Fibroblast of pulmonary artery (primary cell): ENCODE measurements around the gene COL4A6.

Experiments
- DNase-seq: peaks from one replicate; pipeline ENCODE4 v3.0.0-alpha.2; 2010; ENCODE audit warnings: low read depth
- H3K4me3 ChIP-seq: replicated peaks from 2 replicates; pipeline ENCODE4 v1.5.1; 2011; ENCODE audit warnings: low read depth, mild to moderate bottlenecking, control low read depth, low read length, moderate library complexity
- TF ChIP-seq, protein P1 (sequence below): IDR thresholded peaks from 2 replicates; pipeline ENCODE4 v1.5.1; 2011; ENCODE audit warnings: mild to moderate bottlenecking, control low read depth, low read length, inconsistent platforms; ENCODE audit errors: missing control alignments

Gene COL4A6

GRCh38 chrX:108312011-108312410 lies 126.2 kb downstream of the COL4A6 start:
- no peak for DNase-seq
- TF ChIP-seq, protein P1, sequence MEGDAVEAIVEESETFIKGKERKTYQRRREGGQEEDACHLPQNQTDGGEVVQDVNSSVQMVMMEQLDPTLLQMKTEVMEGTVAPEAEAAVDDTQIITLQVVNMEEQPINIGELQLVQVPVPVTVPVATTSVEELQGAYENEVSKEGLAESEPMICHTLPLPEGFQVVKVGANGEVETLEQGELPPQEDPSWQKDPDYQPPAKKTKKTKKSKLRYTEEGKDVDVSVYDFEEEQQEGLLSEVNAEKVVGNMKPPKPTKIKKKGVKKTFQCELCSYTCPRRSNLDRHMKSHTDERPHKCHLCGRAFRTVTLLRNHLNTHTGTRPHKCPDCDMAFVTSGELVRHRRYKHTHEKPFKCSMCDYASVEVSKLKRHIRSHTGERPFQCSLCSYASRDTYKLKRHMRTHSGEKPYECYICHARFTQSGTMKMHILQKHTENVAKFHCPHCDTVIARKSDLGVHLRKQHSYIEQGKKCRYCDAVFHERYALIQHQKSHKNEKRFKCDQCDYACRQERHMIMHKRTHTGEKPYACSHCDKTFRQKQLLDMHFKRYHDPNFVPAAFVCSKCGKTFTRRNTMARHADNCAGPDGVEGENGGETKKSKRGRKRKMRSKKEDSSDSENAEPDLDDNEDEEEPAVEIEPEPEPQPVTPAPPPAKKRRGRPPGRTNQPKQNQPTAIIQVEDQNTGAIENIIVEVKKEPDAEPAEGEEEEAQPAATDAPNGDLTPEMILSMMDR = no peak
- H3K4me3 ChIP-seq = no peak overlapping the region

- DNase-seq = peak; percentile 57
- TF ChIP-seq, protein P1 = no peak
- no peak overlapping the region for H3K4me3 ChIP-seq
Measured at GRCh38 chrX:108310506-108310905, 127.7 kb downstream of the COL4A6 start.

DNA sequence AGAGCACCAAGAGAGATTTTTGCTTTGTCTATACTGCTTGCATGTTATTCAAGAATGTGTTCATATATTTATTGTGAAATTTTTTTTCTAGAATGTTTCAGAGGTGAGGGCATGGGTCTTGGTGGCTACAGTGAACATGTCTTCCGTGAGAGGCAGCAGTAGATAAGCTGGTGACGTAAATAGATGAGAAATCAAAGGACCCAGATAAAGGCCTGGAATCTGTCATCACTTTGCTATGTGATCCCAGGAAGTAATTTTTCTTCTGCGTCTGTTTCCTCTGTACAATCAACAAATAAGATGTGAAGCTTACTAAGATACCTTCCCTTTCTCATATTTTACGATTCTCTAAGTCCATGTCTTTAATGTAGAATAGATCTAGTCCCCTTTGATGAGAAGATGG lies 129.1 kb downstream of the COL4A6 start:
- TF ChIP-seq, protein P1 = no peak
- peak; percentile 90 for DNase-seq
- H3K4me3 ChIP-seq = no peak overlapping the region

DNA sequence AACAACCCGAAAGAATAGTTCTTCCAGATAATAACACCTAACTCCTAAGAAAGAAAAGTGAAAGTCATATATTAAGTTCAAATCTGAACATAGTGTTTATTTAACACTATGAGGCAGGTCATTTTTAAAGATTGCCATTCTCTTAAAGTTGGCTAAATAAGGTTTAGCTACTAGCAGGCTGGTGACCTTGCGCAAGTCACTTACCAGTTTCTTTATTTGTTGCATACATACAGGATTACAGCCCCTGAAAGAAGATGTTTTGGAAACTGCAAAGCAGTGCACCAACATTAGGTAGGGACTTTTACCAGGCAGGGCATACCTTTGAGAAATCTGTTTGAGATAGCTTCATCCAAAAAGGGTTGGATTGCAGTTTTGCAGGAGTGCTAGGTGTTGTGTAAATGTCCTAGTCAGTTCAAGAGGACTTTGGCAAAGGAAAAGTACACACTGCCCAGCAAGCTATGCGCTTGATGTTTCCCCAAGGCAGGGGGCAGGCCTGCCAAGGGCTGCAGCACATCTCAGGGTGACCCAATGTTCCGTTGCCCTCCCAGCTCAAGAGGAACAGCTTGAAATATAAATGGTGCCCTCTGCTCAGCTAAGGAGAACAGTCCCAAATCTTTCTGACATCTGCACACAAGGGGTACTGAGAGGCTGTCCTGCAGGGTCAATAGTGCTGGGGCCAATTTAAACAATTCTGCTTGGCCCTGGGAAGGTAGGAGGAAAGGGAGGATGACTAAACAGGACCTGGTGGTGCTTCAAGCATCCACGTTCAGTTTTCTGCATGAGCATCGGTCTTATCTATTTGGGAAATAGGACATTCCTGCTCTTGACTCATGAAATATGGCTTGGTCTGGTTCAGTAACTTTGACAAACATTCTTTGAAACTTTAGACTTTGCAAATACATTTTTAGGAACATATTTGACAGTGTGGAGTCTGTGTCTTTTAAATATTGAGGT lies 130.8 kb downstream of the COL4A6 start:
- TF ChIP-seq, protein P1 = no peak
- peak; percentile 59 for DNase-seq
- H3K4me3 ChIP-seq = no peak overlapping the region

- no peak for DNase-seq
- TF ChIP-seq, protein P1 = no peak
- no peak overlapping the region for H3K4me3 ChIP-seq
Measured at GRCh38 chrX:108306086-108306485, 132.1 kb downstream of the COL4A6 start.

DNA sequence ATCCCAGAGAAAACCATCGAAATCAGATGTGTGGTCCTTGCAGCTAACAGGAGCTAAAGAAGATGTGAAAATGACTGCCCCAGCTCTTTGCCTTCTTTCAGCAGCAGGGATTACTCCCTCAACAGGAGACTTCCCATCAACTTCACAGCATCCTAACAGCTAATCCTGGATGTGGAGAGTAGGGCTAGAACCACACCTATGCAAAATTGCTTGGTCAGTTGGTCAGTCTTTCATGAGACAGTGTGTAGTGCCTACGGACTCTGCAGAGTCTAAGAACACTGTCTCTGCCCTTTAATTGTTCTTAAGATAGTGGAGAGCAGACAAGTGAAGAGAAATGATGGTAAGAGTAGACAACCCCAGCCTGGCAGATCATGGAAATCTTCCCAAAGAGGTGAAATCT lies 133.5 kb downstream of the COL4A6 start:
- no peak overlapping the region for H3K4me3 ChIP-seq
- TF ChIP-seq, protein P1 = no peak
- DNase-seq = no peak

- peak; percentile 50 for DNase-seq
- H3K4me3 ChIP-seq = no peak overlapping the region
- TF ChIP-seq, protein P1 = peak; percentile 58
Measured at GRCh38 chrX:108304210-108304609, 134.0 kb downstream of the COL4A6 start.
